NCI-H774 (cell line): Measurements from ENCODE around the gene GPX6.
"Not testable (repeated sequence)": the region's sequence is repeated elsewhere in the genome, so short reads cannot be mapped to it uniquely, and the experiment has no call there.

Source experiments
- DNase-seq: peaks from one replicate; lab custom pipeline; 2025; lab: John Stamatoyannopoulos, UW

The GPX6 gene

GRCh38 chr6:28480253-28480932, 35.2 kb downstream of the GPX6 start:
- no peak for DNase-seq

- no peak for DNase-seq
These were observed 37.1 kb downstream of the GPX6 start for GRCh38 chr6:28478518-28478917.

- peak; percentile 67 for DNase-seq
These were observed 41.0 kb downstream of the GPX6 start for GRCh38 chr6:28474441-28475219.

GRCh38 chr6:28469153-28469745, 46.3 kb downstream of the GPX6 start:
- not testable (repeated sequence) for DNase-seq

- no peak for DNase-seq
These were observed 47.5 kb downstream of the GPX6 start for GRCh38 chr6:28468056-28468455.

- no peak for DNase-seq
These were observed 53.2 kb downstream of the GPX6 start for GRCh38 chr6:28462401-28462800.

- DNase-seq: no peak
These were observed 57.0 kb downstream of the GPX6 start for GRCh38 chr6:28458568-28458967.
